Mesothelial cell of epicardium (in vitro differentiated cells): ENCODE results near the gene SYNDIG1L. TPM values are rescaled to one million over a fixed set of nuclear protein-coding genes. Genes with fewer than 3 reads are reported as not detected.
"Not testable (repeated sequence)": the region's sequence is repeated elsewhere in the genome, so short reads cannot be mapped to it uniquely, and the experiment has no call there.

Source experiments
- DNase-seq, 2 experiments: peaks; one replicate each; pipeline ENCODE4 v3.0.0; 2021; ENCODE audit warnings: low spot score in 2 of 2; ENCODE audit not compliant: unreplicated experiment in 2 of 2
- H3K27ac Mint-ChIP-seq: 2 replicates; pipeline ENCODE4 v1.8.0; 2021; ENCODE audit warnings: mixed read lengths
- H3K27me3 Mint-ChIP-seq: 2 replicates; pipeline ENCODE4 v1.8.0; 2021; ENCODE audit warnings: low read depth, mixed read lengths
- H3K36me3 Mint-ChIP-seq: 2 replicates; pipeline ENCODE4 v1.8.0; 2021; ENCODE audit warnings: mixed read lengths
- H3K4me1 Mint-ChIP-seq: 2 replicates; pipeline ENCODE4 v1.8.0; 2021; ENCODE audit warnings: mixed read lengths
- H3K4me3 Mint-ChIP-seq: 2 replicates; pipeline ENCODE4 v1.8.0; 2021; ENCODE audit warnings: mild to moderate bottlenecking, moderate library complexity, mixed read lengths
- H3K9me3 Mint-ChIP-seq: 2 replicates; pipeline ENCODE4 v1.8.0; 2021; ENCODE audit warnings: mixed read lengths
- CTCF ChIP-seq: fragments of 200-600 bp; sonication (generic); IDR thresholded peaks from one replicate; pipeline ENCODE4 v1.5.0; 2021; ENCODE audit warnings: antibody characterized with exemption; ENCODE audit not compliant: unreplicated experiment
- total RNA-seq: library from RNA; stranded (reverse); gene quantifications from 3 replicates; pipeline ENCODE4 v1.2.1, GENCODE V29; 2021

SYNDIG1L gene
- total RNA-seq, 1 donor from 2014 or later, result 0.58 TPM

- Mint-ChIP-seq H3K36me3 (no peaks in the 10 kb centered on the region), H3K9me3 (no peaks in the 10 kb centered on the region), H3K4me3 (no peak overlapping the region), H3K27ac (no peak overlapping the region), H3K4me1 (no peaks in the 10 kb centered on the region), H3K27me3 (peaks cover 54% of the 10 kb centered on the region)
- DNase-seq, result no peak
- no peak for TF ChIP-seq CTCF
Measured at GRCh38 chr14:74394549-74394948, 31.5 kb downstream of the SYNDIG1L start.

- H3K9me3 Mint-ChIP-seq, result no peaks in the 10 kb centered on the region
- no peak overlapping the region for H3K4me3 Mint-ChIP-seq
- DNase-seq, result no peak
- peaks cover 43% of the 10 kb centered on the region for H3K27me3 Mint-ChIP-seq
- H3K36me3 Mint-ChIP-seq, result no peaks in the 10 kb centered on the region
- no peaks in the 10 kb centered on the region for H3K4me1 Mint-ChIP-seq
- H3K27ac Mint-ChIP-seq, result no peak overlapping the region
- no peak for TF ChIP-seq CTCF
Measured at GRCh38 chr14:74392616-74393570, 33.1 kb downstream of the SYNDIG1L start.

GRCh38 chr14:74391479-74391878 lies 34.5 kb downstream of the SYNDIG1L start:
- Mint-ChIP-seq H3K27ac (no peak overlapping the region), H3K4me3 (no peak overlapping the region), H3K27me3 (peaks cover 40% of the 10 kb centered on the region), H3K4me1 (no peaks in the 10 kb centered on the region), H3K36me3 (no peaks in the 10 kb centered on the region), H3K9me3 (no peaks in the 10 kb centered on the region)
- TF ChIP-seq CTCF, result no peak
- no peak for DNase-seq

GRCh38 chr14:74390505-74390904 lies 35.5 kb downstream of the SYNDIG1L start:
- DNase-seq, H3K27ac Mint-ChIP-seq, H3K36me3 Mint-ChIP-seq, H3K4me1 Mint-ChIP-seq, H3K9me3 Mint-ChIP-seq, H3K4me3 Mint-ChIP-seq: not testable (repeated sequence)
- peaks cover 39% of the 10 kb centered on the region for H3K27me3 Mint-ChIP-seq

- Mint-ChIP-seq H3K4me3 (no peak overlapping the region), H3K27ac (no peak overlapping the region), H3K9me3 (no peaks in the 10 kb centered on the region), H3K4me1 (no peaks in the 10 kb centered on the region), H3K27me3 (peaks cover 35% of the 10 kb centered on the region), H3K36me3 (no peaks in the 10 kb centered on the region)
- TF ChIP-seq CTCF, result no peak
- no peak for DNase-seq
Measured at GRCh38 chr14:74389980-74390379, 36.0 kb downstream of the SYNDIG1L start.

GRCh38 chr14:74382231-74382630 lies 43.8 kb downstream of the SYNDIG1L start:
- Mint-ChIP-seq H3K9me3 (no peaks in the 10 kb centered on the region), H3K36me3 (no peaks in the 10 kb centered on the region), H3K27ac (no peak overlapping the region), H3K4me1 (no peaks in the 10 kb centered on the region), H3K4me3 (no peak overlapping the region), H3K27me3 (peaks cover 18% of the 10 kb centered on the region)
- TF ChIP-seq CTCF, result no peak
- DNase-seq, result no peak

- not testable (repeated sequence) for H3K4me3 Mint-ChIP-seq, H3K27ac Mint-ChIP-seq, H3K36me3 Mint-ChIP-seq, H3K4me1 Mint-ChIP-seq, DNase-seq, H3K9me3 Mint-ChIP-seq
- H3K27me3 Mint-ChIP-seq, result peaks cover 13% of the 10 kb centered on the region
Measured at GRCh38 chr14:74381571-74381970, 44.4 kb downstream of the SYNDIG1L start.
